Medulla oblongata (tissue), 1 donor: ENCODE measurements around the gene OTOG.

Experiments used
- DNase-seq: peaks from one replicate; pipeline ENCODE4 v3.0.0-alpha.2; 2015; ENCODE audit errors: extremely low spot score

OTOG gene

DNA sequence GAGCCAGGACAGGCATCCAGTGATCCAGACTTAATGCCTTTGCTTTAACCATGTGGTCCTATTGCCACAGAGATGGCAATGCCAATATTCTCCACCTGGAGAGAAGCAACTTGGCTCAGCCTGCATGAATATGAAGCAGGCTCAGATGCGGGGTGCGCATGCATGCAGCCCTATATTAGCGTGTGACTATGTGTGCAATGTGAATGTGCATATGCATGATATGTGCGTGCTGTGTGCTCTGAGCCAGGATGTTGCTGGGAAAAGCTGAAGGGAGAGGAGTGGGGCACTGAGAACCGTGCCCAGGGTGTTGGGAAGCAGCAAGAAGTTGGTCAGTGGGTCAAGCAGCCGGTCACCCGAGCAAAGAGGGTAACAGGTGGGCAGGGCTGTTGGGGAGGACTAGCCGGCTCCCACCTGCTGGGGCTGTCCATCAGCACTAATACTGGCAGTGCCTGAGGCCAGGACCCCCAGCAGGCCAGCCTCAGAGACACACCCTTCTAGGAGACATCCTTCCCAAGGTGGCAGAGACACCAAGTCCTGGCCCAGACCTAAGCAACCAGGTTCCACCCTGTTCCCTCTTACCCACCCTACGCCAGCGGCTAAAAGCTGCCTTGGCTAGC, 147.5 kb downstream of the OTOG start:
- no peak for DNase-seq

DNA sequence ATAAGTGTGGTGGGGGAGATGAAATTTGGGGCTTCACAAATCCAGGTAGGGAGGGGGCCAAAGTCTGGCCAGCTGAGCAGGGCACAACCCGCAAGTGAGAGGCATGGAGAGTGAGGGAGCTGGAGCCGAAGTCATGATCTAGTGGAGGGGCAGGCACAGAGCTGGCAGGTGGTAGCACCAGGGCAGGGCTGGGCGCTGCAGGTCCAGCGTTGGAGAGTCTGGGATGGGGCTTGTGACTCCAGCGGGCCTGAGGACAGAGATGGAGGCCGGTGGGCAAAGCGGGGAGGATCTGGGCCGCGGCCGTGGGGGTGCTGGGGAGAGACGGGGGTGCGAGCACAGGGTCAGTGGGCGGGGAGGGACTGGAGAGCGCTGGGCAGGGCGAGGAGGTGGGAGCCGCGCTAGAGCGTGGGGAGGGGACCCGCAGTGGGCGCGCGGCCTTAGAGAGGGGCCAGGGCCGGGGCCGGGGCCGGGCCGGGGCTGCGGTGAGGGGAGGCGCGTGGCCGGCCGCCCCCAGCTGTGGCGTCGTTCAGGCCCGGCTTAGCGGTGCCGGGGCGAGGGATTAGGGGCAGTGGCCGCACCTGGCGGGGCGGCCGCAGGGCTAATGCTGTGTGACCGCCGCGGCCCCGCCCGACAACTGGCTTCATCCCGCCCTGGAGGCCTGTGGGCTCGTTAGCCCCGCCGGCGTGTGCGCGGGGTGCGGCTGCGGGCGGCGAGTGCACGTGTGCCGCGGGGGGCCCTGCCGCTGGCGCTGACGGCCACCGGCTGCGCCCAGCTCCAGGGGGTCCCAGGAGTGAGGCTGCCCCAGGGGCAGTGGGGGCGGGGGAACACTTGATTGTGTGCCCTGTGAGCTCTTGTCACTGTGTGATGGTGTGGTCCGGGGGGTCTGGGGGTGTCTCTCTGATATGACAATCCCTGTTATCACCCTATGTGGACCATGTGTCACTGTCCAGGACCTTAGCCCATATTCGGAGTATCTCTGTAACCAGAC, 148.7 kb downstream of the OTOG start:
- DNase-seq: no peak

DNA sequence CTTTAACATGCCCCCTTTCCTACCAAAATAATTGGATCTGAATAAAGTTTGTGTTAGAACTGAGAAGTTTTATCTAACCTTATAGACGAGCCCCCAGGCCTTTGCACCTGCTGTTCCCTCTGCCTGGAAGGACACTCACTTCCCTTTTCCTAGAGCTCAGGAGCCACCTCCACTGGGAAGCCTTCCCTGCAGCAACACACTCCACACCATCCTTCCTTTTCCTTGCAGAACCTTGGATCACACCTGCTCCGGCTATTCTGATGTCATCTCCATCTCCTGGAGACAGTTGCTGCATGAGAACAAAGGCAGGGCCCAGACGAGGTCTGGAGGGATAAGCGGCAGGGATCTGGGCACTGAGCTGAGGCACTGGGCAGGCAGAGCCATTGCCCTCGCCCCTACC, 149.7 kb downstream of the OTOG start:
- DNase-seq: no peak
